HG03066 (cell line): ENCODE measurements around the gene XDH.

Experiments
- ATAC-seq: cut with Tn5 transposase; IDR thresholded peaks from one replicate; pipeline ENCODE4 v1.9.1; 2021; ENCODE audit warnings: low read depth; ENCODE audit not compliant: unreplicated experiment

The XDH gene

DNA sequence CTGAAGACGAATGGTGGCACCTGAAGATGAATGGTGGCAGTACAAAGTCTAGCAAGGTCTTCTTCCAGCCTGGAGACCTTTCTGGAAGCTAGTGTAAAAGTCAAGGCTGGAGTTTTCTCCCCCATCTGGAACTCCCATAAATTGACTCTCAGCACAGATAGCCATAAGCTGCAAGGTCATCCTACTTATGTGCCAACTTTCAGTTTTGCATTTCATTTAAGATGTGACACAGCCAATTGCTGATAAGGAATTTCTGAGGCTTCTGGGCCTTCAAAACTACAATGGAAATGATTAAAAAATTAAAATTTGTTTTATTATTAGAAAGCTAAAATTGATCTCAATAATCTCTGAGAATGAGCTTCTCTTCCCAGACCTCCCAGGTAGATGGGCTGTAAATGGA lies 10.2 kb downstream of the XDH start:
- no peak for ATAC-seq

DNA sequence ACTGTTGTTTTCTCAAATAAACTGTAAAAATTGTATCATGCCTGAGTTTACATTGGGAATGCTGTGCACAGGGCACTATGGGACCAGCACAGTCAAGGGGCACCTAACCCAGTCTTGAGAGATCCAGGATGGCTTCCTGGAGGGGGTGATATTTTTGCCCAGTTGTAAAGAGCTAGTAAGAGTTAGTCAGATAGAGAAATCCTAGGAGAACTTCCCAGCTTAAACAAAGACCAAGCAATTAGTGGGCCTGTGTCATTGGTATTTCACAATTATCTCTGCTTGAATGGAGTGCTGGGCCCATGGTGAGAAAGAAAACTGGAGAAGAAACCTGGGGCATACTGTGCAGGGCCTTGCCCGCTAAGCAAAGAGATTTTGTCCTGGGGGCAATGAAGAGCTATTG lies 12.2 kb downstream of the XDH start:
- no peak for ATAC-seq

DNA sequence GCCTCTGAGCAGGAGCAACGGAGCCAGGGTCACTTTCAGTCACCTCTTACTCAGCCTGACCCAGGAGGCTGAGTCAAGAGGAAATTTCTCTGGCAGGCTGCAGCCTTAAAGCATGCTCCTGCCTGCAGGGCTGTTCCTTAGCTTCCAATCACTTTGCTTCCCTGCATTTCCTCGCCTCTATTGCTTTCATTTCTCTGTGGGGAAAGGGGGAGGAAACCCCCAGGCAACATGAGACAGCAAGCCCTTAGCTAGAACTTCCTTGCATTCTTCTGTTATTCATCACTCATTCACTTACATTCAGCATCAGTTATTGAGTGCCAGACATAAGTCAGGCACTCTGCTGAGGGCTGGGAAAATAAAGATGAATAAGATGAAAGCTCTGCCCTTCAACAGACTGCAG lies 13.0 kb downstream of the XDH start:
- ATAC-seq, result no peak

DNA sequence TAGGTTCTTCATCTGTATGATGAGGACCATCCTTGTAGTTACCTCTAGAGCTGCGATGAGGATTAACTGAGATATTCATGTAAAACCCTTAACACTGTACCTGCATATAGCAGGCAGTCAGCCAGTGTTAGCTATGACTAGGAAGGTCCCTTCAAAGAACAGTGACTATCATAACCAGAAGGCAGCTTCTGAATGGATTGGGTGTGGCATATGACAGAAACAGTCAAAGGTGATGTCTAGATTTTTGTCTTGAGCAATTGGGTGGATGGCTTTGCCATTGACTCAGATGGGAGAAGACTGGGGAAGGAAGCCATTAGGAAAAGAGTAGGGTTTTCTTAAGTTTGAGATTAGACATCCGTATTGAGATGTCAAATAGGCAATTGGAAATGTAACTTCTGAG lies 15.7 kb downstream of the XDH start:
- no peak for ATAC-seq

DNA sequence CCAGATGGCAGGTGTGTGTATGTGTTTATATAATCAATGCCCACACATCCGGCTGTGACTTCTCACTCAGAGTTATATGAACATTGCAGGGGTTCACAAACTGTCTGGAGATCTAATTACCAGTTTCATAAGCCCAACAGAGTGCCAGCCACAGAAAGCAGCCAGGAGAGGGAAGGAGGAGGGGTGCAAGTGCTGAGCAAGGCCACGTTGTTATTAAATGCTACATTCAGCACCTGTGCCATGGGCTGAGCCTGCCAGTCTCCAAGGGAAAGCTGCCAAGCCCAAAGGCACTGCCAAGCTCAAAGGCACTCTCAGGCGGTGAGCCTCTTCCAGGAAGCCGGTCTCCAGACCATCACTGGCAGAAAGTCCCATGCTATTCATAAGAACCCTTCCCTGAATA lies 17.4 kb downstream of the XDH start:
- no peak for ATAC-seq

DNA sequence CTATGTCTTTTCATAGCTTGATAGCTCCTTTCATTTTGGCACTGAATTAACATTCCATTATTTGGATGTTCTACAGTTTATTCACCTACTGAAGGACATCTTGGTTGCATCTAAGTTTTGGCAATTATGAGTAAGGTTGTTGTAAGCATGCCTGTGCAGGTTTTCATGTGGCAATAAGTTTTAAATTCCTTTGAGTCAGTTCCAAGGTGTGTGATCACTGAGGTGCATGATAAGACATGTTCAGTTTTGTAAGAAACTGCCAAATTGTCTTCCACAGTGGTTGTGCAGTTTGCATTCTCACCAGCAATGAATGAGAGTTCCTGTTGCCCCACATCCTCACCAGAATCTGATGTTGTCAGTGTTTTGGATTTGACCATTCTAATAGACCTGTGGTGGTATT lies 24.2 kb downstream of the XDH start:
- no peak for ATAC-seq

DNA sequence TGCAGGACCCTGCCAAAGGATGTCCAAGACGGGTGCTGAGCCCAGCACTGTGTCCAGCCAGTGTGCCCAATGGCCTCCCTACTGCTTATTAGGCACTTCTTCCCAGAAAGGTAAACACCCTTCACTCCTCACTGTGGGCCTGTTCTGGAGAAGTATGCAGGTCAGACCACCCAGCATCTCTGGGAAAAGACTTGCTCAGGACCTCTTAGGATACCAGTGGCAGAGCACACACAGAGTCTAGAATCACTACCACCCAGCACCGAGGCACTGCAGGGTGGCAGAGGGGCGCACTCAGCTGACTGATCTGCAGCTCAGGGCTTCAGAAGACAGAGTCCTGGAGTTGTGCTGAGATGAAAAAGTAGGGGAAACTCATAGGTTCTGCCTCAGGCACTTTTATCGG lies 25.8 kb downstream of the XDH start:
- no peak for ATAC-seq

DNA sequence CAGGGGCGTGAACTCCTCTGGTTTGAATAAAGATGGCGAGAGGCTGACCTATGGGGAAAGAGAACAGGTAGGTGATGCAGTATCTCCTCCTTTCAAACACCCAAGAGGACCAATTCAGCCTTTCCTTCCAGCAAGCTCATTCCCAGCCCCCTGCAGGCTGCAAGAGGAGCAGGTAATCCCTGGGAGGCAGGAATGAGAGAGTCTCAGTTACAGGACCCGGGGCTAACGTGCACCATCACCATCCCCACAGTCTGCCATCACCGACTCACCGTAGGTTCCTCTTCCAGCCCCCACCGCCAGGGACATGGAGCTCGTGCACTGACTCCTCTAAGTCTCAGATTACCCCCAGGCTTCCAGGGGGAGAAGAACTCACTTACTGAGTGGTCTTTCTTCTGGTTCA lies 26.7 kb downstream of the XDH start:
- no peak for ATAC-seq

DNA sequence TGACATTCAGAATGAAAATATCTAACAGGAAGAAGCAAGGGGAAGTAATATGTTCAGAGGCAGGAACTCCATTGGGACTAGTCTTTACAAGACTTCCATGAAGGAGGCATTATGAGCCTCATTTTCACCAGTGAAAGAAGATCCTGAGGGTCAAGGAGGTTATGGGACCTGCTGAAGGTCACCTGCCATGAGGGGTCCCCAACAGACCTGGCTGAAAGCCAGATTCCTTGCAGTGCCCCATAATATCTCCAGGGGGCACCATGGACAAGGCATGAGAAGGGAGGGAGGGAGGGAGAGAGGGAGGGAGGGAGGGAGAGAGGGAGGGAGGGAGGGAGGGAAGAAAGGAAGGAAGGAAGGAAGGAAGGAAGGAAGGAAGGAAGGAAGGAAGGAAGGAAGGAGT lies 27.9 kb downstream of the XDH start:
- ATAC-seq, result no peak

DNA sequence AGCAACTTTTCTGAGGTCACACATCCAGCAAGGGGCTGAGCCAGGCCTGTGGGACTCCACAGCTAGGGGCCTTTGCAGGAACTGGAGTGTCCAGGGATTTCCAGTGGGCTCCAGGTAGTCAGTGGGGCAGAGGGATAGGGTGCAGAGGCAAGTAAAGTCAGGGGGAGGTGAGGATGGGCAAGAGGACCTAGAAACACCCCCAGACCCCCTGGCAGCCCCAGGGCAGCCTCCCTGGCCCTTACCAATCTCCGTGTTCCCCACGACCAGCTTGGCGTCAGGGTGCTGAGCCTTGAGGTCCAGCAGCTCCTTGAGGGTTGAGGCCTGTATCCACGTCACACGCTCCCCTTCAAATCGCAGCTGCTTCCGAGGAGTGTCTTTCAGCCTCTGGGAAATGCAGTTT lies 28.4 kb downstream of the XDH start:
- ATAC-seq, result no peak

DNA sequence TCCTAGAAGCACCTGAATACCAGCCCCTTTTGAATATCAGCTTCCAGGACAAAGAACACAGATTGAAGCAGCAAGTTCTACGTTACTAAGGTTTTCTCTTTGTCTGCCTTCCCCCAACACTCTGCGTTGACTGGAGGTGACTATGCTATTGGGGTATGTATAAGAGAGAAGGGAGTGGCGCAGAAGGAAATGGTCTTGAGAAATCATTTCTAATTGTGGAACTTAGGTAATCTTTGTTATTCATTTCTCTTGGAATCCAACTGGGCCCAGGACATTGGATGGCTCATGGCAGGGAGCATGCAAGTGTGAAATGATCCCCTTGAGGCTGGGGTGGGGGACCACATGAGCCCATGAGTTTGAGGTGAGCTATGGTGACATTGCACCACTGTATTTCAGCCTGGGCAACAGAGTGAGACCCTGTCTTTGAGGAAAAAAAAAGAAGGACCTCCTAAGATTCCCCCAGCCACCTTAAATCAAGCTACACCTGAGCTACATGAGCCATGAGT lies 29.7 kb downstream of the XDH start:
- no peak for ATAC-seq

DNA sequence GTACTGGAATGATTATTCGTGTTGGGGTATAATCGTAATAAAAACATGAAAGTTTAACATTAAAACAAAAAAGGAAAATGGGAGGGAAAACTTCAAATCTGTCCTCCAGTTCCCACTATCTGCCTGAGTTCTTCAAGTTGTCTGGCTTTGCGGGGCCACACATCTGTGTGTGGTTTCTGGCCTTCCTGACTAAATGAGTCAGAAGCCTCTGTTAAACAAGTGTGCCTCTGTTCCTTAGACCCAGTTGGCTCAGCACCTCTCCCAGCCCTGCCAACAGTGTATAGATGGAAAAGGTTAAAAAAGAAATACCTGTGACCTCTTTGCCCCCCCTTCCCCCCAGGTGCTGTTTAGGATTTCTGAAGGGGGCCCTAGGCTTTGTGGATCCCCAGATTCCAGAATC lies 30.2 kb downstream of the XDH start:
- no peak for ATAC-seq

DNA sequence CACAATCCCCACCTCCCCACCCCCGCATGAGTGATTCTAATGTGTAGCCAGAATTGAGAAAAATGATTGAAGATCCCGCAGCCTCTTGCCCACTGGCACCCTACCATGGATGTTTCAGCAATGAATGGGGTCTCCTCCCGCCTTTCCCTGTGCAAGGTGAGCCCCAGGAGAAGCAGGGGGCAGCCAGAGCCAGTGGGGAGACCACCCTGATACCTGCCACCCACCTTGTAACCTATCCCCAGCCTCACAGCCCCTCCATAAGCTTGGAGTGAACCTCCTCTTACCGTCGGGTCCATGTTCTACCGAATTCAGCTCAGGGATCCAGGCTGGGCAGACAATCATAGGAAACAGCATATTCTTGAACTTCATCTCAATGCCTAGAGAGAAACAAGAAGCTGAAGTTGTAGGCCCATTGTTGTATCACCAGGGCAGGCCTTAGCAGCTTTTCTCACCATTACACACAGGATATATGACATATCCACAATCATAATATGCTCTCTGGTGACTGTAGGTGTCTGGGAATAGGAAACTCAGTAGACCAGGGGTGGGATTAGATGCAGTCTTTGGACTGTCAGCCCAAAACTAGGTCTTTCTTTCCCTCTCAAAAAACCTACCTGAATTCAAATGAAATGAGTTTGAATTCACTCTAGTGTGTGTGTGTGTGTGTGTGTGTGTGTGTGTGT lies 30.9 kb downstream of the XDH start:
- no peak for ATAC-seq

DNA sequence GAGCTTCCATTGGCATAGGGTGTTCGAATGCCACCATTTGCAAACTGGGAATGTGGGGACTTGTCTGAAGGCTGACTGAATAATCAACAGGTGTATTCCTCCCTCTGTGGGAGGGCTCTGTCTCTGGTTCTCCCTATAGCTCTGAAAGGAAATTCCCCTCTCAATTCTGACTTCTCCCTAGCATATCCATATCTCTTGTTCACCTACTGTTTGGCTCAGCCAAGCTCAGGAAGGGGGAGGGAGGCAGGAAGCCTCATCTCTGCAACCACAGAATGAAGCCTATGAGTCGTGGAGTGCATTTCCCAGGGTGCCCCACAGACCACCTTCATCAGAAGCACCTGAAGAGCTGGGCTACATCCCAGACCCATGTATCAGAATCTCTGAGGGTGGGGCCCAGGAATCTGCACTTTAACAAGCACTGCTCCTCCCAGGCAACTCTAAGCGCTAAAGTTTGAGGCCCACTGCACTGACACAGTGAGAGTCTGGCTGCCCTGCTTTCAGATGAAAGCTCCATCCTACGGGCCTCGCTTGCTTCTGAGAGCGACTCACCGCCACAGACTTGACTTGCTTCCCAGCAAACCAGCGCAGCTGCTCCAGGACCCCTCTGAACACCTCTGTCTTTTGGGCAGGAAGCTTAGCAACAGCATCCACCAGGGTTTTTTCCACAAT lies 32.0 kb downstream of the XDH start:
- ATAC-seq, result no peak

DNA sequence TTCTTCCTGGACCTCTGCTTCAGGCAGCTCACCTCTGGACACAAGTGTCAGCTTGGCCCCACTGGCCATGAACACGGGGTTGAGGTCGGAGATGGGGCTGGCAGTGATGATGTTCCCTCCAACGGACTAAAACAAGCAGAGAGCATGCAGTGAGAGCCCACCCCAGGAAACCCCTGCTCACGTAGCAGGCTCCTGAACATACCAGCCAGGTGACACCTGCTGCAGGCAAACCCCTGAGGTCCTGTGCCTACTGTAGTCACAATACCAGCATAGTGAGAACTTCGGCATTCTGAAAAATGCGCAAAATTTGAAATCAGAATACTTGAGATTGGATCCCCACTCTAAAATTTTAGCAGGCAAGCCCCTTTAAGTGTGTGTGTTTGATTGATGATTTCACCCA lies 32.9 kb downstream of the XDH start:
- no peak for ATAC-seq

DNA sequence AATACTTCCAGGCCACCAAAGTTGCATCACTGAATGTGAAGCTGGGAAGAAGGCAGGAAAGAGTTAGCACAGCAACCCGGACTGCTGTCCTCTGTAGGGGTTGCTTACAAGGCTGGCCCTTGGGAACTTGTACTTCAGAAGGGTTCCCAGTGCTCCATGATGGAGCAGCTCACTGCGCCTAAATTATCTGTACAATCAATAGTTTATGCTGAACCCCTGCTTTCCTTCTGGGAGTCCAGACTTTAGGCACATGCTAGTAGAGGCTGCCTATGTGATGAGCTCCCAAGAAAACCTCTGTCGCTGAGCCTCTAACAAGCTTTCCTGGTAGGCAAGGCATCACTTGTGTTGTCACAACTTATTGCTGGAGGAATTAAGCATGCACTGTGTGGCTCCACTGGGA lies 34.3 kb downstream of the XDH start:
- no peak for ATAC-seq

DNA sequence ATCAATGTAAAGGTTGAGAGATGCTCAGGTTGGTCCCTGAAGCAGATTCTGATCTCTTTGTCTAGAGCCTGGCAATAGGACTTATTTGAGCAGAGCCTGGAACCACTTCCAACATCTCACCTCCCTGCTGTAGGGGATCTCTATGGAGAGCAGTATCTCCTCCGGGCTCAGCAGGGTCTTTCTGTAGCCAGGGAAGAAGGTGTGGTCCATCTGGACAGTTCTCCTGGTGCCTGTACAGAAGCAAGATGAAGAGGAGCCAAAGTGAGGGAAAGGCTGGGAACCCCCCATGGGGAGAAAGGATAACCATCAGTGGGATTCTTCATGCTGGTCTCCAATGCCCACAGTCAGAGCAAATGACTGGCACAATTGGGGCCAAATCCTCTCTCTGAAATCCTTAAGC lies 34.8 kb downstream of the XDH start:
- ATAC-seq, result no peak

DNA sequence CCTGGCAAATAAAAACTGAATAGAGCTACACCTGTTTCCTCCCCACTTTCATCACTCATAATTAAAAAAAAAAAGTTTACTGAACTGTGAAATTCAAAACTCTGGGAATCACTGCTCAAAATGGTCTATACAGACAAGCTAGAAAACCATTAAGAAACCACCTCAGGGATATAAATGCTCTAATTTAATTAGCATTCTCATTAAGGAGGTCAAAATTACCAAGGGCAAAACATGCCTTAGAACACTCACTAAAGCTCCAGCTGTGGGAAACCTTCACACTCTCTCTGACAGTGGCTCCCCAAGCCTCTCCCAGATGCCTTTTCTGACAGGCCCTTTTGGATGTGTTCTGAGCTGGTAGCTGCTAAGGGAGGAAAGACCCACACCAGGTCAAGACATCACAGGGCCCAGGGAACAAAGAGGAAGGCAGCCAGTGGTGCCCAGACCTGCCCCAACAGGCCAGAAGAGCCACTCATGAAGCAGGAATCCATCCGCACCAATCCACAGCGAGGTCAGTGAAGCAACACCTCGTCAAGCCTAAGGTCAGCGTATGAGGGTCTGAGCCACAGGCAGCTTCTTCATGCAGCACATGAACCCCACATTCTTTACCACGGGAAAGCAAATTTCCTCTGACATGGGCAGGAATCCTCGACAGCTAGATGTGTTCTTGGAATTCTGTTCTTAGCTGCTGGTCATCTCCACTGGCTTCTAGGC lies 35.6 kb downstream of the XDH start:
- ATAC-seq, result no peak

DNA sequence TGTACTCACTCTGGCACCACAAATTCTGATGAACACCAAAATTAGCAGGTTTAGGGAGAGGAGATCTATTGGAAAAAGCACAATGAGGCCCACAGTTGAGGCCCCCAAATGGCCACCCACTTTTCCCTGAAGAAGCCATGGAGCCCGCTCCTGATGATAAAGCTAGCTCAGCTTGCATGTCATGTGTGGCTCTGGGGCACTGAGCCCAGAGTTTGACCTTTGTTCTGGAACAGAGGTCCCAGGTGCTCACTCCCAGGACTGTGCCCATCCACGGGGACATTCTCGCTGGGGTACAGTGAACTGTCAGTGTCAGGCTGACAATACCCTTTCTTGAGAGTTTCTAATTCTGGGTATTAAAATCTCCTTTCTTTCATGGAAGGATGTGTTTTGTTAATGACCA lies 36.2 kb downstream of the XDH start:
- no peak for ATAC-seq

DNA sequence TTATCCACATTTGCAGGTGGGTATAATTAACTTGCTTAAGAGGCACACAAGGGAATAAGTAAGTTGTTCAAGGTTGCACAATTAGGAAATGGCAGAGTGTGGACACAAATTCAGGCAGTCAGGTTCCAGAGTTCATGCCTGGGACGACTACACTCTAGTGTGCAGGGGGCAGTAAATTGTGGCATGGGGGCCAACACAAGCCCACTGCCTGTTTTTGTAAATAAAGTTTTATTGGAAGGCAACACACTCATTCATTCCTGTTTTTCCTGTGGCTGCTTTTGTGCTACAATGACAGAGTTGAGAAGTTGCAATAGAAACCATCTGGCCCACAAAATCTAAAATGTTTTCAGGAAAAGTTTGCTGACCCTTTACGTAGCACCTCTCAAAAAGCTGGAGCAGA lies 41.4 kb downstream of the XDH start:
- ATAC-seq, result no peak

DNA sequence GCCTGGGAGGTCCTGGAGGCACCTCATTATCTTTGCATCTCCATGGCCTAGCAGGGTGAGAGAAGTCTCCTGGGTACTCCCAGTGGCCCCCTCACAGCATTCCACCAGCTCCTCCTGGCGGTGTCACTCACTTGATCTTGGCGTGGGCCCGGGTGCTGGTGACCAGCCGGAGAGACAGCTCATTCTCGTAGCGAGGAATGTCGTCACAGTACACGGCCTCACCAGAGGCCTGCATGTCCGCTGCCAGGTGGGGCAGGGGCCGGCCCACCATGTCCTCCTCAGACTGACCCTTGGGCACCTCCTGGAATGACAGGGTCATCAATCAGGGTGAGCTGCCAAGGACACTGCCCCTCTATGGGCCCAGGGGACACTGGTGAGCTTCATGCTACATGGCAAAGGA lies 42.4 kb downstream of the XDH start:
- ATAC-seq, result no peak

DNA sequence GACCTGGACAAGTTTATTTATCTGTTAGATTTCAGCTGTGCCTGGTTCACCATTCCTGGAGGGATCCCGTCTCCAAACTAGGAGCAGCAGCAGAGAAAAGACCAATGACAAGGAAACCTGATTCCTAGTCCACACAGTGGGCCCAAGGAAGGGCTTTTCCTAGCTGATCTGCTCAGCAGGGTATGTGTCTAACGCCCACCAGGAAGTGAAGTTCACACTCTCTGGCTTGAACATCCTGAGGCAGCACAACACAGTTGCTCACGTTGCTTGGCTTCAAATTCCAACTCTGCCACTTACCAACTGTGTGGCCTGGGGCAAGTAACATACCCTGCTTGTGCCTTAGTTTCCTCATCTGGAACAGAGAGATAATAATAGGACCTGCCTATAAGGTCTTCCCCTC lies 42.9 kb downstream of the XDH start:
- no peak for ATAC-seq
